Brain microvascular endothelial cell (primary cell): ENCODE measurements around the gene MBOAT2.

Experiments
- DNase-seq: peaks from one replicate; pipeline ENCODE4 v3.0.0-alpha.2; 2020
- H3K27ac ChIP-seq: fragments of 250-450 bp; sonication (Bioruptor Pico); 2 replicates; pipeline ENCODE4 v1.5.1; 2020; ENCODE audit warnings: mild to moderate bottlenecking, moderate library complexity
- H3K27me3 ChIP-seq: fragments of 250-450 bp; sonication (Bioruptor Pico); replicated peaks from 2 replicates; pipeline ENCODE4 v1.5.1; 2020; ENCODE audit warnings: mild to moderate bottlenecking
- H3K36me3 ChIP-seq: fragments of 250-450 bp; sonication (Bioruptor Pico); replicated peaks from 2 replicates; pipeline ENCODE4 v1.5.1; 2020; ENCODE audit warnings: mild to moderate bottlenecking
- H3K4me3 ChIP-seq: 2 replicates; pipeline ENCODE4 v1.5.1; 2011; ENCODE audit warnings: low read depth, mild to moderate bottlenecking, control low read depth, low read length, moderate library complexity
- in situ Hi-C: cut with HindIII; loops from 2 replicates; pipeline ENCODE4 v1.10.0; 2017; ENCODE audit warnings: low sequenced_read_pairs, low pct_ligation_motif_present
- TF ChIP-seq, protein P1 (sequence below): IDR thresholded peaks from 2 replicates; pipeline ENCODE4 v1.5.1; 2011; ENCODE audit warnings: low read depth, mild to moderate bottlenecking, moderate library complexity, low read length, control low read depth, inconsistent platforms; ENCODE audit errors: missing control alignments

MBOAT2 gene

DNA sequence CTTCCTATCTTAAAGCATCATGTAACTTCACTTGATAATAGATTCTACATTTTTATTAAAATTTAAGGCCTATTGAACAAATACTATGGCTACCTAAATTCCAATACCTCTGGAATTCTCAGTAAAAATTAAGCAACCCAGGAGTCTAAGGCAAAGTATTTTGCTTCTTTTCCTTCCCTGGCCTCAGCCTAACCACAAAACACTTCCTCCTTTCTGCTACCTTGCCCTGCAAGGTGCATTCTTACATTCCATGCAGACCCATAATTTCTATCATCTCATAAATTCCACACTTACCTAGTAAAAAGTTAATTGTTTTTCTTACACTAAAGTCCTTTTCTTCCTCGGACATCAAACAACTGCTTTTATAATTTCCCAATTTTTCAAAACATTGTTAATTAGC, 3.7 kb downstream of the MBOAT2 start:
- H3K27me3 ChIP-seq: no peaks in the 10 kb centered on the region
- in situ Hi-C loops: no loop called here
- no peaks in the 10 kb centered on the region for H3K36me3 ChIP-seq
- no peak overlapping the region for H3K27ac ChIP-seq
- H3K4me3 ChIP-seq: no peak overlapping the region
- DNase-seq: no peak
- TF ChIP-seq, protein P1, sequence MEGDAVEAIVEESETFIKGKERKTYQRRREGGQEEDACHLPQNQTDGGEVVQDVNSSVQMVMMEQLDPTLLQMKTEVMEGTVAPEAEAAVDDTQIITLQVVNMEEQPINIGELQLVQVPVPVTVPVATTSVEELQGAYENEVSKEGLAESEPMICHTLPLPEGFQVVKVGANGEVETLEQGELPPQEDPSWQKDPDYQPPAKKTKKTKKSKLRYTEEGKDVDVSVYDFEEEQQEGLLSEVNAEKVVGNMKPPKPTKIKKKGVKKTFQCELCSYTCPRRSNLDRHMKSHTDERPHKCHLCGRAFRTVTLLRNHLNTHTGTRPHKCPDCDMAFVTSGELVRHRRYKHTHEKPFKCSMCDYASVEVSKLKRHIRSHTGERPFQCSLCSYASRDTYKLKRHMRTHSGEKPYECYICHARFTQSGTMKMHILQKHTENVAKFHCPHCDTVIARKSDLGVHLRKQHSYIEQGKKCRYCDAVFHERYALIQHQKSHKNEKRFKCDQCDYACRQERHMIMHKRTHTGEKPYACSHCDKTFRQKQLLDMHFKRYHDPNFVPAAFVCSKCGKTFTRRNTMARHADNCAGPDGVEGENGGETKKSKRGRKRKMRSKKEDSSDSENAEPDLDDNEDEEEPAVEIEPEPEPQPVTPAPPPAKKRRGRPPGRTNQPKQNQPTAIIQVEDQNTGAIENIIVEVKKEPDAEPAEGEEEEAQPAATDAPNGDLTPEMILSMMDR: no peak

DNA sequence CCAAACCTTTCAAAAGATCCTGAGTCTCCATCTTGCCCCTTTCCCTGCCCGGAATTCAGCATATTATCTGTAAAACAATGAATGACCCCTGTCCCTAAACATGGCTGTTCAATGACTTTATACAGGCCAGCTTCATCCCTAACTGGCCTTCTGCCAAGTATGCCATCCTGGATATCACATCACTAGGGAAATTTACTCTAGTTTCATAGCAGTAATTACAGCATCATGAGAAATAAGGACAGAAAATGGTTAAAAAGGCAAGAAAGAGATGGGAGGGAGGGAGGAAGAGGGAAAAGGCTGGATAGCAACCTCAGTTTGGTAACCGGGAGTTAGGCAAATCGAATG, 4.4 kb downstream of the MBOAT2 start:
- in situ Hi-C loops: no loop called here
- no peaks in the 10 kb centered on the region for H3K27me3 ChIP-seq
- DNase-seq: no peak
- TF ChIP-seq, protein P1: no peak
- no peak overlapping the region for H3K27ac ChIP-seq
- no peaks in the 10 kb centered on the region for H3K36me3 ChIP-seq
- H3K4me3 ChIP-seq: no peak overlapping the region

DNA sequence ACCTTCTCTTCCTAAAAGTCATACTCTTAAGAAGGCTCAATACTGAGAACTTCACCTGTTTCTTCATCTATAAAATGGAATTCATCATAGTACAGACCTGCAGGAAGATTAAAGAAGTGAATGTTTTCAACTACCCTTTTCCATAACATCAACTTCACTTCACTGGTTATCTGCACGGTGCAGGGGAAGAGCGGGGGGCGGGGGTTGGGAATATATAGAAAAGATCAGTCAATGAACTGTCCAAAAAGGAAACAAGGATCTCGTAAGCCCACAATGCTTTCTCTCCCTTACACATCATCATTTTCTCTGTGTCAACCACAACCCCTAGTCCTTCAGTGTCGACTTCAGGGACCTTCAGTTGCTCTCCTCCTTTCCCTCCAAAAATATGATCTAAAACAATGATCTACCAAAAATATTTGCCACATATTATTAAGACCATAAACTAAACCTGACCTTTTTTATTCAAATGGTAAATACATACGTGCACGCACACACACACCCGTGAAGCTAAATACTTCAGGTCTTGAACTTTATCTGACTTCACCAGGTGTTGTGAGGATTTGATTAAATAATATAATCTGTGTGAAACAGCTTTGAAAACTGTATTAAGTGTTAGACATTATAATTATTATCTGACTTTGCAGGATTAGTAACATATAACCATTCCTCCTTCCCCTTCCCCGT, 4.9 kb downstream of the MBOAT2 start:
- Histone ChIP-seq H3K27me3 (no peaks in the 10 kb centered on the region), H3K36me3 (no peaks in the 10 kb centered on the region), H3K27ac (no peak overlapping the region), H3K4me3 (no peak overlapping the region)
- DNase-seq: no peak
- in situ Hi-C loops: no loop called here
- TF ChIP-seq, protein P1: no peak

DNA sequence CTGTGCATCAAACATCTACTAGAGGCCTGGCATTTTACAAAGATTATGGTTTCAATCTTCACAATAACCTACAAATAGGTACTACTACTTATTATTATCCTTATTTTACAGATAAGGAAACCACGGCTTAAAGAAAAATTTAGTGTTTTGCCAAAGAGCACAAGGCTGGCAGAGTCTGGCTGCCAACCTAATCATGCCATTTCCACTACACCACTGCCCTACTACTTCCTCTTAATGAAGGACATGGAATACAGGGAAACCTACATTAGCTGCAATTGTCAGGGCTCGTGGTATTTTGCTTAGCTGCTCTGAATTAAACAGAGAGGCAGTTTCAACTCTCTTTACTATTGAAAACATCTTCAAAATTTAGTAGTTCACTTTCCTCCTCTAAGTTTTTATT, 5.9 kb downstream of the MBOAT2 start:
- TF ChIP-seq, protein P1: no peak
- H3K4me3 ChIP-seq: no peak overlapping the region
- H3K27ac ChIP-seq: no peak overlapping the region
- H3K27me3 ChIP-seq: no peaks in the 10 kb centered on the region
- no peaks in the 10 kb centered on the region for H3K36me3 ChIP-seq
- DNase-seq: no peak
- in situ Hi-C loops: no loop called here

DNA sequence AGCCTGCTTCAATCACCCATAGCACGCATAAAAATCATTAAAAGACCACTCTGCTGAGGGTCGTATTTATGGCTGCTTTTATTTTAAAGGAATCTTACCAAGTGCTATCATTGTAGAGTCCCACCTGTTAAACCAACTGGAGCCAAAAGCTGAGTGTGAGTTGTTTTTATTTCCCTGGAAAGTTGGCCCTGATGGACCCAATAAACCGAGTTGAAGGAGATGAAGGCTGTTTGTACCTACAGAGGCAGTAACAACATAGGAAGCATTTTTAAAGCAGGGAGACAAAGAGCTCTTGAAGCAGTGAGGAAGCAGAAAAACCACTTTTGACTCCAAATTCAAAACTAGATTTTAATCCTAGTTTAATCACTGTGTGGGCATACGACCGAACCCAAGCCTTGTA, 6.4 kb downstream of the MBOAT2 start:
- Histone ChIP-seq H3K4me3 (no peak overlapping the region), H3K36me3 (no peaks in the 10 kb centered on the region), H3K27me3 (no peaks in the 10 kb centered on the region), H3K27ac (no peak overlapping the region)
- no peak for DNase-seq
- TF ChIP-seq, protein P1: no peak
- in situ Hi-C loops: no loop called here

DNA sequence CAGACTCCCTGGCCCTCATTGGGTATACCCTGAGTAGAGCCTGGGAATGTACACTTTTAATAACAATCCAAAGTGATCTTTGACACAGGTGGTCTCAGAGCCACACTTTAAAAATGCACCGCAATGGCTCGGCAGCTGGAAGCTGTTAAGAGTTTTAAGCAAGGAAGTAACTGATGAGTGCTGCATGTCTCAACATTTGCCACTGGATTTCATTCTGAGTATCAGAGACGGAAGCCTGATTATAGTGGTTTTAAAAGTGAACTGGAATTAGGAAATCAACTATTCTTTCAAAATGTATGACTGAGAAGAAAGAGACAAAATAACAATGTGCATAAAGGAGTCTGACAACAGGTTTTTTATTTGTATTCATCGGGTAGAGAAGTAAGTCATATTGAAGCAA, 7.5 kb downstream of the MBOAT2 start:
- Histone ChIP-seq H3K36me3 (no peaks in the 10 kb centered on the region), H3K27me3 (no peaks in the 10 kb centered on the region), H3K4me3 (no peak overlapping the region), H3K27ac (no peak overlapping the region)
- DNase-seq: no peak
- TF ChIP-seq, protein P1: no peak
- in situ Hi-C loops: no loop called here
